IPS-18c (cell line): ENCODE data around the gene CNTNAP3.
"Not testable (repeated sequence)": the region's sequence is repeated elsewhere in the genome, so short reads cannot be mapped to it uniquely, and the experiment has no call there.

ENCODE experiments used
- H3K4me3 ChIP-seq: 2 replicates; pipeline ENCODE4 v1.7.0; 2013; ENCODE audit warnings: low read depth, mild to moderate bottlenecking, low read length, moderate library complexity; ENCODE audit not compliant: insufficient read depth
- H3K9me3 ChIP-seq: one replicate; pipeline ENCODE4 v1.6.1; 2013; ENCODE audit warnings: mild to moderate bottlenecking, low read length, moderate library complexity; ENCODE audit not compliant: control insufficient read depth, insufficient read depth

CNTNAP3 gene

DNA sequence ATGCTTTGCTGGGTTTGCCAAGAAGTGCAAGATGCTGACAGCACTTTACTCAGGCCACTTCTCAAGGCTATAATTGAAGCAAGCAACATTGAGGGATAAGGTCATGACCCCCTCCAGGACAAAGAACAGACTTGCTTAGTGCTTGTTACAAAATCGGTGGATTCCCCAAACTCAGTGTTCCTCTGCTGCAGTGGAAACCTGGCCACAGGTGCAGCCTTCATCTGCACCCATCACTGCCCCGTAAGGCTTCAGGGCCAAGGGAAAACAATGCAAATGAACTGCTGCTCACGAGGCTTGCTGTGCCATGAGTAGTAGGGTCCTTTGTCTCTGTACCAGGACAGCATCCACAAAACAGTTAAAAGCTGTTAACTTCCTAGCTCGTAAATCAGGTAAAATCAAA, 205.4 kb downstream of the CNTNAP3 start:
- H3K4me3 ChIP-seq, result not testable (repeated sequence)

DNA sequence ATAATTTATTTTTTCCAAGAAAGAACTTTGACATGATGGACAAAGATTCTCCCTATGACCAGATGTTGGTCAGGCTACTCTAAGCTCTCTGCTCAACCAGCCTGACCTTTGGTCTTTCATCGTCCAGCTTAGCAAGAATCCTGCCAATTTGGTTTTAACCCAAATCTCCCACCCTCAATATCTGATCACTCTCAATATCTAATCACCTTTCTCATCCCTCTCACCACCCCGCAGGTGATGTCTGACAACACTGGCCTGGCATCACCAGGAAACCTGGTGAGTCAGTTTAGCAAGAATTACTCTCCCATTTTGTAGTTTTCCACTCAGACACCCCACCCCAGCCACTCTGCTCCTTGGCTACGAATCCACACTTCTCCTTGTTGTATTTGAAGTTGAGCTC, 207.9 kb downstream of the CNTNAP3 start:
- H3K4me3 ChIP-seq, H3K9me3 ChIP-seq: not testable (repeated sequence)

More for the DNA sequence above, 205.4 kb downstream of the CNTNAP3 start:
- not testable (repeated sequence) for H3K9me3 ChIP-seq

DNA sequence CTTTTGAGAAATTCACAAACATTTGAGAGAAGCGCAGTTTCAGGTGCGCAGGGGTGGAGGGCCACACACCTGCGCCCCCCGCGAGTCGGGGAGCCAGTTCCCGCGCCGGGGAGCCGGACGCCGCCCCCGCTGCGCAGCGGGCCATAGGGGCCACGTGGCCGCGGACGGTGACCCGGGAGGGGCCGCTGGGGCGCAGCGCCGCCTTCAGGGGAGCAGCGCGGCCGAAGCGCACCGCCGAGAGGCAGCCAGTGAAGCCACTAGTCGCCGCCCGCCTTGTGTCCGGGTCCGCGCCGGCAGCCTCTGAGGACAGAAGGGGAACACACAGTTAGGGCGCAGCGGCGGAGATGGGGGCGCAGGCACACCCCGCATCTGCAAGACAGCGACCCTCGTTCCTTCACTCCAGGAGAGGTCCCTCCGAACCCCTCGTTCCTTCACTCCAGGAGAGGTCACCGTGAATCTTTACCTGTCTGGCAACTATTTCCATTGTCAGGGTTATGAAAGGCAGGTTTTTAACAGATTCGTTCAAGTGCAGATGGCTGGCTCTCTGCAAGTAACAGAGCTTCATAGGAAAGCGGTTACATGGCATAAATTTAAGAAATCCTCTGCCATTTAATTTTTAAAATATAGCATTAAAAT, 209.2 kb downstream of the CNTNAP3 start:
- H3K4me3 ChIP-seq, result peak overlapping the region; percentile 40; the same call in 1 of the 2 replicates
- not testable (repeated sequence) for H3K9me3 ChIP-seq

DNA sequence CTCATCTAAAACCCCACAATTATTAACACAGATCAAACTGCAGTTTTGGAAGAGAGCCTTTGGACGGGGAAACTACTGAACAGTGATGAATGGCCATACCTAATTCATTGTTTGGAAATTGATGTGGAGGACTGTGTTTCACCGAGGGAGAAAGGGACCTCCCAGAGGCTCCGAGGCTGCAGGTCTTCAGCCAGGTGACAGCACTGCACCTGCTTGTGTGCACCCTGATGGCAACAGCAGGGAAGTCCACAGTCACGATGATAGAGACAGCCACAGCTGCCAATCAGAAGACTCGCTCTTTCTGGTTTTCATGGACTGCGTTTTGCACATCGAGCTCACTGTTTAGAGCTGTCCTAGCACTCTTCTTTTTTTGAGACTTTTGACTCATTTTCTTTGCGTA, 214.4 kb downstream of the CNTNAP3 start:
- not testable (repeated sequence) for H3K9me3 ChIP-seq, H3K4me3 ChIP-seq

DNA sequence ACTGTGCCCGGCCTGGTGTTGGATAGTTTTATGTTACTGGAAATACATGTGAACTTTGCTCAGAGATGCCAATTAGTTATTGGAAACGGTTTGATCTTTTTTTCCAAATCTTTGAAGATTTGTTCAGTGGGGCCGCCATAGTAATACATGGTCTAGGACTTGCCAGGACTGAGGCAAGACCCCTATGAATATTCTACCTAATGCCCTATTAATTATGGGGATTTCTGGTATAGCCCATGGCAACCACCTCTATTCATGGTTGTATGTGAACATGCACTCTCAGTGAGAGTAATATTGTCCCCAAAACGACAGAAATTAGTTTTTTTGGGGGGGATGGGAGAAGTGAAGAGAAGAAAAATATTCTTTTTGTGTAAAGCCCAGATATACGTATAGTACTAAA, 220.3 kb downstream of the CNTNAP3 start:
- H3K9me3 ChIP-seq, result not testable (repeated sequence)

DNA sequence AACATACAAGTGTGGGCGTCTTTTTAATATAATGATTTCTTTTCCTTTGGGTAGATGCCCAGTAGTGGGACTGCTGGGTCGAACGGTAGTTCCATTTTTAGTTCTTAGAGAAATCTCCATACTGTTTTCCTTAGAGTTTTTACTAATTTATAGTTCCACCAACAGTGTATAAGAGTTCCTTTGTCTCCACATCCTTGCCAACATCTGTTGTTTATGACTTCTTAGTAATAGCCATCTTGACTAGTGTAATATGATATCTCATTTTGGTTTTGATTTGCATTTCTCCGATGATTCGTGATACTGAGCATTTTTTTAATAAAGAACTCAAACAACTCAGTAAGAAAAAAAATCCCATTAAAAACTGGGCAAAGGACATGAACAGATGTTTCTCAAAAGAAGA, 225.0 kb downstream of the CNTNAP3 start:
- H3K4me3 ChIP-seq, H3K9me3 ChIP-seq: not testable (repeated sequence)

More for the DNA sequence above, 220.3 kb downstream of the CNTNAP3 start:
- H3K4me3 ChIP-seq, result not testable (repeated sequence)

DNA sequence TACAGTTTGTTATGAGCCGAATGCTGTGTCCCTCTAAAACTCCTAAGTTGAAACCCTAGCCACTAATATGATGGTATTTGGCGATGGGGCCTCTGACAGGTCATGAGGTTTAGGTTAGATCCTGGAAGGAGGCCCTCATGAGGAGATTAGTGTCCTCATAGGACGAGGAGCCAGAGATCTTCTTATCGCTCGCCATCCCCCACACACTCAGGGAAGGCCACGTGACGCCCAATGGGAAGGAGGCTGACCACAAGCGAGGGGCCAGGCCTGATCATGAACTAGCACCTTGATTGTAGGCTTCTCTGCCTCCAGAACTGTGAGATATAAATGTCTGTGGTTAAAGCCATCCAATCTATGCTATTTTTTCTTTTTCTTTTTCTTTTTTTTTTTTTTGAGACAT, 233.5 kb downstream of the CNTNAP3 start:
- H3K4me3 ChIP-seq, H3K9me3 ChIP-seq: not testable (repeated sequence)

DNA sequence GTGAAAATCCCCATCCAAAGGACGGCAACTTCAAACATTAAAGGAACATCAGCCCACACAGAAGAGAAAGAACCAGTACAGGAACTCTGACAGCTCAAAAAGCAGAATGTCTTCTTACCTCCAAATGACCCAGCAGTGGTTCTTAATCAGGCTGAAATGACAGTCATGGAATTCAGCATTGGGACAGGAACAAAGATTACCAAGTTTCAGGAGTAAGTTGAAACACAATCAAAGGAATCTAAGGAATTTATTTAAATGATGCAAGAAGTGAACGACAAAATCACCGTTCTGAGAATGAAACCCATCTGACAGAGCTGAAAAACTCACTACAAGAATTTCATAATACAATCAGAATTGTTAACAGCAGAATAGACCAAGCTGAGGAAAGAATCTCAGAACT, 241.1 kb downstream of the CNTNAP3 start:
- H3K9me3 ChIP-seq, H3K4me3 ChIP-seq: not testable (repeated sequence)

DNA sequence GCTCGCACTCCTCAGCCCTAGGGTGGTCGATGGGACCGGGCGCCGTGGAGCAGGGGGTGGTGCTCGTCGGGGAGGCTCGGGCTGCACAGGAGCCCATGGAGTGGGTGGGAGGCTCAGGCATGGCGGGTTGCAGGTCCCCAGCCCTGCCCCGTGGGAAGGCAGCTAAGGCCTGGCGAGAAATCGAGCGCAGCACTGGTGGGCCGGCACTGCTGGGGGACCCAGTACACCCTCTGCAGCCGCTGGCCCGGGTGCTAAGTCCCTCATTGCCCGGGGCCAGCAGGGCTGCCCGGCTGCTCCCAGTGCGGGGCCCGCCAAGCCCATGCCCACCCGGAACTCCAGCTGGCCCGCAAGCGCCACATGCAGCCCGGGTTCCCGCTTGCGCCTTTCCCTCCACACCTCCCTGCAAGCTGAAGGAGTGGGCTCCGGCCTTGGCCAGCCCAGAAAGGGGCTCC, 245.6 kb downstream of the CNTNAP3 start:
- not testable (repeated sequence) for H3K9me3 ChIP-seq, H3K4me3 ChIP-seq

DNA sequence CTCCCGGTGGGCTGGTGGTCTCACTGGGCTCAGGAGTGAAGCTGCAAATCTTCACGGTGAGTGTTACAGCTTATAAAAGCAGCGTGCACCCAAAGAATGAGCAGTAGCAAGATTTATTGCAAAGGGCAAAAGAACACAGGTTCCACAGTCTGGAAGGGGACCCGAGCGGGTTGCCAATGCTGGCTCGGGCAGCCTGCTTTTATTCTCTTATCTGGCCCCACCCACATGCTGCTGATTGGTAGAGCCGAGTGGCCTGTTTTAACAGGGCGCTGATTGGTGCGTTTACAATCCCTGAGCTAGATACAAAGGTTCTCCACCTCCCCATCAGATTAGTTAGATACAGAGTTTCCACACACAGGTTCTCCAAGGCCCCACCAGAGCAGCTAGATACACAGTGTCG, 246.2 kb downstream of the CNTNAP3 start:
- not testable (repeated sequence) for H3K4me3 ChIP-seq, H3K9me3 ChIP-seq

DNA sequence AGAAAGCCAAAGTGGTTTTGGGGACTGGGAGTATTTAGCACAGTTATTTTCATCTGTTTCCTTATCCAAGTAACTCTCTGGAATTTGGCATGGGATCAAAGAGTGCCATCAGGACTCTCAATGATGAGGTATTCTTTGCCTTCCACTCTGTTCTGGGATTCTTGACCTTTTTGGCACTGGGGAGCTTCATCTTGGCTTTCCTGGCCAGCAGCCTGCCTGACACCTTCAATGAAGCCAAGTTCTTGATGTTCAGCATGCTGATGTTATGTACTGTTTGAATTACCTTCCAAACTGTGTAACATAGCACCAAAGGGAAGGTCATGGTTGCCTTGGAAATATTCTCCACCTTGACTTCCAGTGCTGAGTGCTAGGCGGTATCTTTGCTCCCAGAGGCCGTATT, 248.8 kb downstream of the CNTNAP3 start:
- H3K9me3 ChIP-seq, result not testable (repeated sequence)

DNA sequence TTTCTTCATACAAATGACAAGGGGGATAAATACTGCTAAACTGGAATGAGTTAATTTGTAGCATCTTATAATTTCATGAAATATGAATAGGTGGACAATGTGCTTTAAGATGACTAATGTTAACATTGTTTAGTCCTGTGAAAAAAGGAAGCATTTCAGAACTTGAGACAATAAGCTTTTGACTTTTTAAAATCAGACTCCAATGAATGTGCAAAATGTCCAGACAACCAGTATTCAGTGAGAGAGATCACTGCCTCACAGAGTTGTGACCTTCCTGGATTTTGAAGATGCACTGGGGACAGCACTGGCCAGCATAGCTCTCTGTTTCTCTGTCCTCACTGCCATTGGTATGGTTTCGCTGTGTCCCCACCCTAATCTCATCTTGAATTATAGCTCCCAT, 249.7 kb downstream of the CNTNAP3 start:
- H3K4me3 ChIP-seq, H3K9me3 ChIP-seq: not testable (repeated sequence)

More for the DNA sequence above, 248.8 kb downstream of the CNTNAP3 start:
- not testable (repeated sequence) for H3K4me3 ChIP-seq

DNA sequence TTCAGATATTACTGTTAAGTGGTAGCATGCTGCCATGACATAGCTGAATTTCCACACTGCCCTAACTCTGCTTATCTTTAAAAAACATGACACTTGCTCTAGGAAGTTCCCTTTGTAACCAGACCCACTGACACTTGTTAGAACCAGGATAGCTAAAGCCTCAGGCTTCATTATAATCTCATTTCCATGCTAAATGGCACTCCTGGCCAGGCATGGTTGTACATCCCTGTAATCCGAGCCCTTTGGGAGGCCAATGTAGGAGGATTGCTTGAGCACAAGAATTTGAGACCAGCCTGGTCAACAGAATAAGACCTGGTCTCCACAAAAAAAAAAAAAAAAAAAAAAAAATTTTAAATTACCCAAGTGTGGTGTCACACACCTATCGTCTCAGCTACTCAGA, 254.1 kb downstream of the CNTNAP3 start:
- H3K4me3 ChIP-seq, H3K9me3 ChIP-seq: not testable (repeated sequence)

DNA sequence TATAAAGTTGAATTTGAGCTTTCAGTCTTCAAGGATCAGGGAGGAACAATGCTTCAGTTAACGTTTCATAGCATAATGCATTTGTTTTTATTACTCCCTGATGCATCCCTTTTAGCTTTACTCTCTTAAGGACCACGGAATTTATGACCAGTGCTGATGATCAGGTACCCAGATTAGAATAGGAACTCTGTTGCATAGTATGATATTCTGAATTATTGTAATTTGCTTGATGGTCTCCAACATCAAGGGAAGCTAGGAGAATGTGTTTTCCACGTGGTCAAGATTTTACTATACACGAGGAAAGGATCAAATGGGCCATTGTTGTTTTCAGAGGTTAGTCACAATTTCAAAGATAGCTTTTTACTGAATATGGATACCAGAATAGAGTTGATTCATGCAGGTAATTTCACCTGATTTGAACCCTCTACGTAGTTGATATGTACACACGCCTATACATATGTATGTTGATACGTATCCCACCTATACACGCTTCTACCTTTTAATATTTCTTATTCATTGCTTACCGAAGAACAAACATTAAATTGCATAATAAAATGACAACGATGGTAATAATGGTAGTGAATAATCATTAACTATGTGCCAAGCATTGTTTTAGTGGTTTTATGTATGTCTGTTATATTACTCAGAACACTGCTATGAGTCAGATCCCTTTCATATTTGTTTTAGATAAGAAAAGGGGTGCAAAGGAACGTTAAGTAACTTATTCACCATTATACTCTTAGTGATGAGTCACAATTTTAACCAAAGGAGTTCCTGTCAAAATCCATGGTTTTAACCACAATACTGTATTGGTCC, 257.6 kb downstream of the CNTNAP3 start:
- not testable (repeated sequence) for H3K4me3 ChIP-seq, H3K9me3 ChIP-seq

DNA sequence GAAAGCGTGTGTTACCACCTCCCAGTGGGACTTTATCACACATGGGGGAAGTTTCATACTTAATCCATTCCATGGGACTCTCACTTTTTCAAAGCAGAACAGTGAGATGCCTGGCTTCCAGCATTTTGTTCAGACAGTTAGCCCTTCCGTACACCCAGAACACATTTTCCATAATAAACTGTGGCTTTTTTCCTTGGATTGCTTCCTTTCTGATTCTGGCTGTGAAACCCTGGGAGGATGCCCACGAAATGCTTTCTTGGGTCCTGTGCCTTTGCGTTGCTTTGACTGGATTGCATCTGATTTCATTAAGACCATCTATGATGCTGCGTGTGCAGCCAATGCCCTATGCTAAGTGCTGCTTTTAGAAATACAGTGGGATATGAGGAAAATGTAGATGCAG, 259.1 kb downstream of the CNTNAP3 start:
- not testable (repeated sequence) for H3K4me3 ChIP-seq, H3K9me3 ChIP-seq

DNA sequence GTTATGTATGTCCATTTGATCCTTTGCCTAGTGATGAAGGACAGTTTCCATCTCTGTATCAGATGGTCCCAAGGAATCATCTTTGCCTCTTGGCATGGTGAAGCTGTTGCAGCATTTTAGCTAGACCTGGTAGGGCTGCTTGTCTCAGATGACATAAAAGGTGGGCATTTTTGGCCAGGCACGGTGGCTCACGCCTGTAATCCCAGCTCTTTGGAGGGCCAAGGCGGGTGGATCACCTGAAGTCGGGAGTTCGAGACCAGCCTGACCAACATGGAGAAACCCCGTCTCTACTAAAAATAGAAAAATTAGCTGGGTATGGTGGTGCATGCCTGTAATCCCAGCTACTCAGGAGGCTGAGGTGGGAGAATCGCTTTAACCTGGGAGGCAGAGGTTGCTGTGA, 259.8 kb downstream of the CNTNAP3 start:
- not testable (repeated sequence) for H3K9me3 ChIP-seq, H3K4me3 ChIP-seq

DNA sequence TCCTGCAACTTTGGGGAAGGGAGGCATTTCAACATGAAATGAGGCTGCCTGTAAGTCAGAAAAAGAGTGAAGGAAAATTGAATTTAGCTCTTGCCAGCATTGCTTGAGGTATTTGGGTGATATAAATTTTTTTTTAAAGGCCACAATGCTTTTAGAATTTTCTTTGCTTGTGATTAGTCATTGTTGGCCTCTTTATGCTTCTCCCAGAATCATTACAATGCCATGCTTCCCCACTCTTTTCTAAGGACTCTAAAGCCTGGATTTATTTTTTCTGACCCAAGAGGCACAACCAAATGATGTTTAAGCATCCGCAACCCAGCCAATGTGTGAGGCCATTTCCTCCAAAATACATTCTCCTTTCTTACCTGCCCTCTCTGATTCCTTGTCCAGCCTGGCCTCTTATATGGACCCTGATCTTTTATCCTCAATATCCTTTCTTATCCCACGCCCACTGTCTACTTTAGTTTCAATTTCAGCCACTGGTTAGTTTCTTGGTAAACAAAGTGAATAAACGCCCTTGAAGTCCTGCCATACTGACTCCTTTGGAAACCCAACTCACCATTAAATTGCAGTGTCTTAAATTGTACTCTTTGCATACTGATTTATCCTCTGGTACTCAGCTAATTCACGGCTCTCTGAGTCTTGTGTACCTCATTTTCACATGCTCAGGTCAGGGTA, 261.9 kb downstream of the CNTNAP3 start:
- not testable (repeated sequence) for H3K4me3 ChIP-seq, H3K9me3 ChIP-seq
